GM18873 (cell line): ENCODE data around the gene IL17F.
A peak's percentile ranks its signal among the peaks of the same experiment; 100 is the strongest.

Source experiments
- ATAC-seq: cut with Tn5 transposase; IDR thresholded peaks from one replicate; pipeline ENCODE4 v1.9.1; 2021; ENCODE audit warnings: mild to moderate bottlenecking, moderate library complexity, moderate number of reproducible peaks; ENCODE audit not compliant: unreplicated experiment, low FRiP score

IL17F gene

GRCh38 chr6:52244400-52244799 is at the start of gene IL17F:
Gene IL17F, minus strand, starts transcription at chr6:52244500. Its CDS starts 71 bp downstream, at chr6:52244429.
- ATAC-seq, result no peak

GRCh38 chr6:52293067-52293466 is 48.8 kb upstream of the IL17F start:
- no peak for ATAC-seq

- no peak for ATAC-seq
Measured at GRCh38 chr6:52288841-52289240, 44.5 kb upstream of the IL17F start.

- no peak for ATAC-seq
Measured at GRCh38 chr6:52288216-52288615, 43.9 kb upstream of the IL17F start.

GRCh38 chr6:52286798-52287432 is 42.6 kb upstream of the IL17F start:
- no peak for ATAC-seq

GRCh38 chr6:52285177-52286068 is 41.1 kb upstream of the IL17F start:
- ATAC-seq, result no peak

GRCh38 chr6:52284460-52285176 is 40.3 kb upstream of the IL17F start, which contains the start of gene MCM3:
Gene MCM3, minus strand, starts transcription at chr6:52284742. Its CDS starts 68 bp downstream, at chr6:52284674.
- peak; percentile 98 for ATAC-seq

- ATAC-seq, result no peak
Measured at GRCh38 chr6:52284131-52284459, 39.8 kb upstream of the IL17F start.

- ATAC-seq, result no peak
Measured at GRCh38 chr6:52283111-52283510, 38.8 kb upstream of the IL17F start.

- no peak for ATAC-seq
Measured at GRCh38 chr6:52276130-52276529, 31.8 kb upstream of the IL17F start.

GRCh38 chr6:52271852-52272460 is 27.7 kb upstream of the IL17F start:
- ATAC-seq, result no peak

- no peak for ATAC-seq
Measured at GRCh38 chr6:52263709-52264540, 19.6 kb upstream of the IL17F start.

- ATAC-seq, result no peak
Measured at GRCh38 chr6:52262620-52263344, 18.5 kb upstream of the IL17F start.

- ATAC-seq, result no peak
Measured at GRCh38 chr6:52261229-52261628, 16.9 kb upstream of the IL17F start.

- ATAC-seq, result no peak
Measured at GRCh38 chr6:52260634-52261033, 16.3 kb upstream of the IL17F start.

GRCh38 chr6:52255434-52255833 is 11.1 kb upstream of the IL17F start:
- no peak for ATAC-seq

- no peak for ATAC-seq
Measured at GRCh38 chr6:52254731-52255378, 10.6 kb upstream of the IL17F start.

- no peak for ATAC-seq
Measured at GRCh38 chr6:52253494-52253893, 9.2 kb upstream of the IL17F start.

- ATAC-seq, result no peak
Measured at GRCh38 chr6:52251113-52251512, 6.8 kb upstream of the IL17F start.
